Esophagus muscularis mucosa (tissue), 4 donors: Measurements from ENCODE around the gene IFT88. TPM values are rescaled to one million over a fixed set of nuclear protein-coding genes. Genes with fewer than 3 reads are reported as not detected.

Experiments used
- DNase-seq: peaks from one replicate; pipeline ENCODE4 v3.0.0-alpha.2; 2017; ENCODE audit errors: extremely low spot score
- H3K27ac ChIP-seq, 4 donors: fragments of 200-600 bp; sonication (generic); replicated peaks in 1 of 4; 1 replicate in 3 of 4; 2 replicates in 1 of 4; pipeline ENCODE4 v1.5.1; 2016 to 2019; ENCODE audit warnings: mild to moderate bottlenecking in 1 of 4
- H3K27me3 ChIP-seq, 4 donors: fragments of 200-600 bp; sonication (generic); one replicate each; pipeline versions ENCODE4 v1.5.1 to v1.6.0; 2016 to 2019
- H3K36me3 ChIP-seq, 4 donors: fragments of 200-600 bp; sonication (generic); one replicate each; pipeline ENCODE4 v1.5.1; 2016 to 2019
- H3K4me1 ChIP-seq, 4 donors: fragments of 200-600 bp; sonication (generic); one replicate each; pipeline ENCODE4 v1.5.1; 2016 to 2019
- H3K4me3 ChIP-seq, 4 donors: fragments of 200-600 bp; sonication (generic); 1 replicate in 2 of 4; 2 replicates in 2 of 4; pipeline ENCODE4 v1.5.1; 2016 to 2019; ENCODE audit warnings: mild to moderate bottlenecking in 4 of 4, moderate library complexity in 1 of 4
- H3K9me3 ChIP-seq, 4 donors: fragments of 200-600 bp; sonication (generic); 1 replicate in 3 of 4; 2 replicates in 1 of 4; pipeline ENCODE4 v1.5.1; 2016 to 2019
- EP300 ChIP-seq: sonication (generic); formaldehyde crosslinking; IDR thresholded peaks from one replicate; pipeline ENCODE4 v1.6.1; 2017; ENCODE audit warnings: antibody characterized with exemption
- POLR2A ChIP-seq: fragments of 450-650 bp; IDR thresholded peaks from one replicate; pipeline ENCODE4 v1.6.1; 2017; ENCODE audit warnings: antibody characterized with exemption, moderate library complexity, mild to moderate bottlenecking, low read depth
- POLR2AphosphoS5 ChIP-seq, 2 donors: sonication (generic); formaldehyde crosslinking; IDR thresholded peaks; one replicate each; pipeline ENCODE4 v1.6.1; 2017; ENCODE audit warnings: antibody characterized with exemption in 2 of 2
- WGBS: methylation state at CpG from one replicate; pipeline ENCODE4 v1.1.5; 2018; 5-methylcytosine and 5-hydroxymethylcytosine counted together
- intact Hi-C: fragments of 100-400 bp; cut with DNase I; formaldehyde crosslinking; loops from one replicate; pipeline ENCODE4 v1.15.1; 2023
- total RNA-seq, 4 donors: library from RNA; depleted of rRNA; stranded (reverse); fragments of >200 nt; gene quantifications; one replicate each; pipeline versions ENCODE4 v1.1.0 to v1.2.1, GENCODE V29; 2016
- TF ChIP-seq, protein P1 (sequence below), 3 experiments: fragments of 200-600 bp in 2 of 3; fragments of 450-650 bp in 1 of 3; sonication (generic) in 2 of 3; IDR thresholded peaks; one replicate each; pipeline ENCODE4 v1.5.1; 2017 to 2019; ENCODE audit warnings: antibody characterized with exemption in 3 of 3, mild to moderate bottlenecking in 2 of 3, moderate library complexity in 1 of 3

IFT88 gene
- total RNA-seq, 4 donors from 2014 or later: 10.4 to 13.7 (median 11.5) TPM

DNA sequence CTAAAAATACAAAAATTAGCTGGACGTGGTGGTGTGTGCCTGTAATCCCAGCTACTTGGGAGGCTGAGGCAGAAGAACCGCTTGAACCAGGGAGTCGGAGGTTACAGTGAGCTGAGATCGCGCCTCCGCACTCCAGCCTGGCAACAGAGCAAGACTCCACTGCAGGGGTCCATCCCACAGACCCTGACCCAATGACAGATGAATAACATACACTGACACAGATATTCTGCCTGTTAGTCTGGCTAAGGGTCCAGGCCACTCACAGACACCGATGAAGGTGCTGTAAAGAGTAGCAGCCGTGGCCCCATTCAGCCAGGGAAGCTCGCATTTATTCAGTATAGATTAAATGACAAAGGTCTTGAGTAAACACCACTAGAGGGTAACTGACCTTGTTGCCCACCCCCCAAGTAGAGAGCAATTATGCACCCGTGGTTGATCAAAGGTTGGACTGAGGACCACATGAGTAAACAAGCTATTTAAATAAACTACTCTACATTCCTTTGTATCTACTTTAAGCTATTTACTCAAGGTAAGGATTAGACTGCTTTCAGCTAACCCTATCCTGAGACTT lies 32.8 kb upstream of the IFT88 start:
- no peaks in the 10 kb centered on the region for H3K27me3 ChIP-seq
- H3K36me3 ChIP-seq: no peaks in the 10 kb centered on the region
- H3K4me3 ChIP-seq: no peak overlapping the region
- no peaks in the 10 kb centered on the region for H3K4me1 ChIP-seq
- 81% methylated on average over 10 of the region's 10 CpGs for WGBS
- intact Hi-C loops: no loop called here
- DNase-seq: no peak
- no peak overlapping the region for H3K27ac ChIP-seq
- TF ChIP-seq, protein P1, sequence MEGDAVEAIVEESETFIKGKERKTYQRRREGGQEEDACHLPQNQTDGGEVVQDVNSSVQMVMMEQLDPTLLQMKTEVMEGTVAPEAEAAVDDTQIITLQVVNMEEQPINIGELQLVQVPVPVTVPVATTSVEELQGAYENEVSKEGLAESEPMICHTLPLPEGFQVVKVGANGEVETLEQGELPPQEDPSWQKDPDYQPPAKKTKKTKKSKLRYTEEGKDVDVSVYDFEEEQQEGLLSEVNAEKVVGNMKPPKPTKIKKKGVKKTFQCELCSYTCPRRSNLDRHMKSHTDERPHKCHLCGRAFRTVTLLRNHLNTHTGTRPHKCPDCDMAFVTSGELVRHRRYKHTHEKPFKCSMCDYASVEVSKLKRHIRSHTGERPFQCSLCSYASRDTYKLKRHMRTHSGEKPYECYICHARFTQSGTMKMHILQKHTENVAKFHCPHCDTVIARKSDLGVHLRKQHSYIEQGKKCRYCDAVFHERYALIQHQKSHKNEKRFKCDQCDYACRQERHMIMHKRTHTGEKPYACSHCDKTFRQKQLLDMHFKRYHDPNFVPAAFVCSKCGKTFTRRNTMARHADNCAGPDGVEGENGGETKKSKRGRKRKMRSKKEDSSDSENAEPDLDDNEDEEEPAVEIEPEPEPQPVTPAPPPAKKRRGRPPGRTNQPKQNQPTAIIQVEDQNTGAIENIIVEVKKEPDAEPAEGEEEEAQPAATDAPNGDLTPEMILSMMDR (IDR thresholded peaks at IDR 0.05): no peak
- no peak for TF ChIP-seq POLR2A
- no peak for TF ChIP-seq EP300
- no peak for TF ChIP-seq POLR2AphosphoS5 (IDR thresholded peaks at IDR 0.05)
- H3K9me3 ChIP-seq: peaks cover 0 to 9% (median 4%) of the 10 kb centered on the region in 4 donors

GRCh38 chr13:20536992-20537391 lies 30.0 kb upstream of the IFT88 start:
- H3K27me3 ChIP-seq: no peaks in the 10 kb centered on the region
- TF ChIP-seq EP300 (no peak), POLR2AphosphoS5 (IDR thresholded peaks at IDR 0.05) (no peak), POLR2A (no peak)
- TF ChIP-seq, protein P1 (IDR thresholded peaks at IDR 0.05): no peak
- H3K9me3 ChIP-seq: peaks cover 0 to 9% (median 4%) of the 10 kb centered on the region in 4 donors
- no peak overlapping the region for H3K4me3 ChIP-seq
- intact Hi-C loops: no loop called here
- no peak overlapping the region for H3K27ac ChIP-seq
- no peak for DNase-seq
- no peaks in the 10 kb centered on the region for H3K36me3 ChIP-seq
- no peaks in the 10 kb centered on the region for H3K4me1 ChIP-seq

GRCh38 chr13:20544201-20544923 lies 22.6 kb upstream of the IFT88 start:
- Histone ChIP-seq H3K4me1 (no peaks in the 10 kb centered on the region), H3K4me3 (no peak overlapping the region), H3K36me3 (no peaks in the 10 kb centered on the region), H3K27me3 (no peaks in the 10 kb centered on the region), H3K9me3 (no peaks in the 10 kb centered on the region), H3K27ac (no peak overlapping the region)
- 83% methylated on average over 7 of the region's 7 CpGs for WGBS
- no peak for TF ChIP-seq POLR2AphosphoS5 (IDR thresholded peaks at IDR 0.05)
- TF ChIP-seq EP300: no peak
- TF ChIP-seq, protein P1 (IDR thresholded peaks at IDR 0.05): no peak
- no peak for TF ChIP-seq POLR2A
- no peak for DNase-seq
- intact Hi-C loops: no loop called here

GRCh38 chr13:20546556-20546955 lies 20.4 kb upstream of the IFT88 start:
- Histone ChIP-seq H3K4me3 (no peak overlapping the region), H3K27ac (no peak overlapping the region), H3K27me3 (no peaks in the 10 kb centered on the region), H3K36me3 (no peaks in the 10 kb centered on the region), H3K9me3 (no peaks in the 10 kb centered on the region), H3K4me1 (no peaks in the 10 kb centered on the region)
- 64% methylated on average over 1 of the region's 1 CpG for WGBS
- TF ChIP-seq POLR2AphosphoS5 (IDR thresholded peaks at IDR 0.05) (no peak), EP300 (no peak), POLR2A (no peak)
- TF ChIP-seq, protein P1 (IDR thresholded peaks at IDR 0.05): no peak
- no peak for DNase-seq
- intact Hi-C loops: no loop called here
